Motor neuron (in vitro differentiated cells): ENCODE results near the gene EFCAB6. TPM values are rescaled to one million over a fixed set of nuclear protein-coding genes. Genes with fewer than 3 reads are reported as not detected.
A peak's percentile ranks its signal among the peaks of the same experiment; 100 is the strongest.

Experiments
- ATAC-seq, 8 experiments: fragments of 200-7000 bp; cut with Tn5 transposase; replicated peaks in 6 of 8; 2 replicates each; pipeline ENCODE4 v1.8.0; 2021; ENCODE audit warnings: mild to moderate bottlenecking in 8 of 8, moderate library complexity in 8 of 8
- H3K27ac ChIP-seq, 2 donors: fragments of 250-450 bp; sonication (Bioruptor Pico); 2 replicates each; pipeline ENCODE4 v1.9.0; 2021; ENCODE audit warnings: antibody characterized with exemption in 2 of 2, mild to moderate bottlenecking in 2 of 2, moderate library complexity in 1 of 2
- H3K4me1 ChIP-seq, 2 donors: fragments of 250-450 bp; sonication (Bioruptor Pico); replicated peaks in 1 of 2; 2 replicates each; pipeline ENCODE4 v1.6.1; 2021; ENCODE audit warnings: antibody characterized with exemption in 2 of 2, mild to moderate bottlenecking in 2 of 2, moderate library complexity in 1 of 2
- H3K4me3 ChIP-seq, 5 donors: fragments of 250-450 bp; sonication (Bioruptor Pico); 2 replicates each; pipeline ENCODE4 v1.9.0; 2021; ENCODE audit warnings: antibody characterized with exemption in 5 of 5, mild to moderate bottlenecking in 5 of 5, moderate library complexity in 4 of 5
- WGBS, 10 experiments: fragments of 450-650 bp; shearing (Covaris generic); methylation state at CpG; one replicate each; pipeline ENCODE4 v1.0.0; 2022; 5-methylcytosine and 5-hydroxymethylcytosine counted together
- in situ Hi-C, 9 experiments: fragments of 400-800 bp; cut with MboI; loops; one replicate each; pipeline ENCODE4 v1.15.0; 2021; ENCODE audit warnings: low sequenced_read_pairs in 9 of 9, low pct_unique_long_range_greater_than_20kb in 2 of 9; ENCODE audit not compliant: unreplicated experiment in 9 of 9
- total RNA-seq, 8 experiments: library from RNA; unstranded; fragments of 300-600 nt; gene quantifications; 2 replicates each; pipeline versions ENCODE4 v1.2.3 to v1.2.4, GENCODE V29; 2022

The EFCAB6 gene
- total RNA-seq, 8 experiments from 2014 or later = 1.0 to 9.2 (median 2.5) TPM

DNA sequence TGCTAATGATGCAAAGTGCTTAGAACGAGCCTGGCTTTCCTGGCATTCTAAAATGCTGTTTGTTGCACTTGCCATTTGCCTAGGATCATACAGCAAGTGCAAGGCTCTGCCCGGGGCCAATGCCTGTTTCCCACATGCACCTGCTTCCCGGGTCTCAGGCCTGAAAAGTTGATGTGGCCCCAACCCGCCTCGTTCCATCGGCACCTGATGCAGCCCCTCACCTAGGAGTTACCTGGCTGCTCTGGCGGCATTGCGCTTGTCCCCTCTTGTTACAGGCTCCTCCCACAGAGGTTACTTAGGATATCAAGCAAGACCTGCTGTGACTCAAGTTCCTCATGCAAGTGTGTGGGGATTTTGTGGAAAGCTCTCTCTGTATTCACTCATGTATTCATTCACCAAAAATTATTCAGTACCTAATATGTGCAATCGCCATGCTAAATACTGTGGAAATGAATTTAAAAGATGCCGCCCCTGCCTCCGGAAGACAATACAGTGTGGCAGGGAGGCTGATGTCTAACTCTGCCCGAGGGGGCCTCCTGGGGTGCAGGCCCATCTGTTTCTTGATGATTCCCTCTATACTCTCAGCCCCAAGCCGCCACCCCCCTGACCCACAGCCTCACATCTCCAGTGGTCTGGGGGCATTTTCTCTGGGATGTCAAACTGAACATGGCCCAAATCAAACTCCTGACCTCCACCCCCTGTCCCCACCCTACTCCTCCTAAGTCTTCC, 184.5 kb downstream of the EFCAB6 start:
- no peak overlapping the region for H3K4me3 ChIP-seq
- ATAC-seq = peak in 3 of 8 experiments; percentile 90 to 94 (median 91)
- no peak overlapping the region for H3K27ac ChIP-seq
- no peaks in the 10 kb centered on the region for H3K4me1 ChIP-seq
- 48 to 92% (median 83%) methylated on average over 1 to 10 of the region's 13 CpGs; no CpG with 5 or more reads in 3 of the 10 experiments for WGBS, 10 experiments
- in situ Hi-C loops = no loop called here

- no peak for ATAC-seq
- in situ Hi-C loops = no loop called here
- no peak overlapping the region for H3K4me3 ChIP-seq
- H3K27ac ChIP-seq = no peak overlapping the region
- 40 to 100% (median 80%) methylated on average over 1 to 8 of the region's 10 CpGs; no CpG with 5 or more reads in 3 of the 10 experiments for WGBS, 10 experiments
- H3K4me1 ChIP-seq = no peaks in the 10 kb centered on the region
These were observed 186.9 kb downstream of the EFCAB6 start for GRCh38 chr22:43625242-43625641.

- in situ Hi-C loops = no loop called here
- no peaks in the 10 kb centered on the region for H3K4me1 ChIP-seq
- ATAC-seq = no peak
- H3K4me3 ChIP-seq = no peak overlapping the region
- 17 to 100% (median 74%) methylated on average over 1 to 7 of the region's 15 CpGs; no CpG with 5 or more reads in 1 of the 10 experiments for WGBS, 10 experiments
- no peak overlapping the region for H3K27ac ChIP-seq
These were observed 187.7 kb downstream of the EFCAB6 start for GRCh38 chr22:43624144-43624998.

DNA sequence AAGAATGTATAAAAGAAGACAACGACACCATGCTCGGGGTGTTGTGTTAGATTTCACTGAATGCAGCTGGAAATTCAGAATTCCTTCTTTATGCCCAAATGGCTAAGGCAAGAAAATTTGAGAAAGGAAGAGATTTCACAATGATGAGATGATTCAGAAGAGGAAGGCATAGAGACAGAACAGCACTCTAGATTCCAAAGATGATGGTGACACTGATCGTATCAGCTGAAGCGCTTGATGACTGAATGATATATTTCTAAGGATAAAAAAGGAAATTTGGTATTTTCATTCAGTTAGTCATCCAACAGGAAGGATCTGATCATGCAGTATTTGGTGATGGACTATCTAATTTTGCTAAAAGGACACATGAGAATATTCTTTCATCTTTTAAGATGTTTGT, 189.2 kb downstream of the EFCAB6 start:
- Histone ChIP-seq H3K4me1 (no peaks in the 10 kb centered on the region), H3K27ac (no peak overlapping the region), H3K4me3 (no peak overlapping the region)
- in situ Hi-C loops = no loop called here
- 0 to 100% (median 91%) methylated on average over 1 to 4 of the region's 4 CpGs; no CpG with 5 or more reads in 2 of the 10 experiments for WGBS, 10 experiments
- no peak for ATAC-seq

- WGBS, 10 experiments = 37 to 100% (median 77%) methylated on average over 1 to 3 of the region's 3 CpGs
- in situ Hi-C loops = no loop called here
- H3K4me3 ChIP-seq = no peak overlapping the region
- no peaks in the 10 kb centered on the region for H3K4me1 ChIP-seq
- no peak overlapping the region for H3K27ac ChIP-seq
- ATAC-seq = no peak
These were observed 191.9 kb downstream of the EFCAB6 start for GRCh38 chr22:43620197-43620596.

DNA sequence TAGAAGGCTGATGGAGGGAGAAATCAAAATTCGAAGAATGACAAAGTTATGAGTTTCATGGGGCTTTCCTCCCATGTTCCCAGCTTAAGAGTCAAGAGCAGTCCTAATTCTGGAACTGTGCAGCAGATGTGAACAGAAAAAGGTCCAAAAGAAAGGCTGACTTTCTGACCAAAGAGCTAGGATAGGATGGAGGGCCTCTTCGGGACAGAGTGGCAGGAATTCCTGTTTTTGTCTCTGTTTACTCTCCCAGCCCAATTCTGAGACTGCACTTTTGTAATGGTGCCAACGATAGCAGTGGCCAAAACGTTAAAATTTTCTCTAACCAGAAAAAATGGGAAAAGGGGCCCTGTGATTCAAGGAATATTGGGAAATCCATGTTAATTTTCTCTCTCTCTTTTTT, 193.6 kb downstream of the EFCAB6 start:
- in situ Hi-C loops = no loop called here
- Histone ChIP-seq H3K27ac (no peak overlapping the region), H3K4me3 (no peak overlapping the region), H3K4me1 (no peaks in the 10 kb centered on the region)
- 0 to 100% (median 65%) methylated on average over 1 to 4 of the region's 4 CpGs; no CpG with 5 or more reads in 2 of the 10 experiments for WGBS, 10 experiments
- ATAC-seq = no peak

GRCh38 chr22:43616645-43617044, 195.5 kb downstream of the EFCAB6 start:
- ATAC-seq = no peak
- in situ Hi-C loops = no loop called here
- 33 to 100% (median 81%) methylated on average over 1 to 3 of the region's 3 CpGs; no CpG with 5 or more reads in 3 of the 10 experiments for WGBS, 10 experiments
- H3K4me3 ChIP-seq = no peak overlapping the region
- H3K4me1 ChIP-seq = no peaks in the 10 kb centered on the region
- H3K27ac ChIP-seq = no peak overlapping the region

DNA sequence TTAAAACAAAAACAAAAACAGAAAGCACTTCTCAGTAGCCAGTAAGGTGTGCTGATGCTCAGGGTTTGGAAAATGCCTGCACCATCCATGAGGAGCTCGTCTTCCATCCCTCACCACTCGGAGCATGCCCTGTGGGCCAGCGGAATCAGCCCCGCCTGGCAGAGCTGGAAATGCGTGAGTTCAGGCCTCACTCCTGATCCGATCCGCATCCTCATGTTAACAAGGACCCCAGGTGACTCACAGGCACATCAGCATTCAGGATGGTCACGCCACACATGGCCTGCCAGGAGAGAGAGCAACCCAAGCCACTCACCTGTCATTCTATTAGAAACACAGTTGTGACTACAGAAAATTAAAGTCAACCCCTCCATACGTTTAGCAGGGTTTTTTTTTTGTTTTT, 211.8 kb downstream of the EFCAB6 start:
- WGBS, 10 experiments = 45 to 93% (median 50%) methylated on average over 1 to 7 of the region's 9 CpGs; no CpG with 5 or more reads in 3 of the 10 experiments
- Histone ChIP-seq H3K27ac (no peak overlapping the region), H3K4me1 (no peaks in the 10 kb centered on the region), H3K4me3 (no peak overlapping the region)
- in situ Hi-C loops = no loop called here
- no peak for ATAC-seq

DNA sequence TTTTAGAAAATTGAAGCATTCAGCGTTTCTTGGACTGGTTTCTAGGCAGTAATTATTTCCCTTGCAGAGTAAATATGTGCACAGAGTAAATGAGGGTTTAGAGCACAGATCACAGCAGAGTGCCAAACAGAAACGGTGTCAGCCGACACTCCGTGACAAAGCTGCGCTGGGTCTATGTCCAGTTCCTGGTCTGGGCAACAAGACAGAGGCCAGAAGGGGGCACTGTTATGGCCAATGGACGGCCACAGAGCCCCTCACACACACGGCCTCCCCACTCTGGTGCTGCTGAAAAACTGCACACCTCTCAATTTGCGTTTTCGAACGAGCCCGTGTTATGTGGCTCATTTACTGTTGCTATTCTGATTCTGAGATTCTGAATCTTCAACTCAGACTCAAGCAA, 219.6 kb downstream of the EFCAB6 start:
- ATAC-seq = peak in 1 of 8 experiments; percentile 62
- in situ Hi-C loops = loop anchor here in 1 of 9 experiments (25.0 kb wide), 1 partner anchor 95 kb away; no protein-coding TSS in a partner anchor
- 37 to 77% (median 71%) methylated on average over 3 to 11 of the region's 11 CpGs; no CpG with 5 or more reads in 2 of the 10 experiments for WGBS, 10 experiments
- H3K27ac ChIP-seq = no peak overlapping the region
- no peak overlapping the region for H3K4me3 ChIP-seq
- peaks cover 0 to 5% of the 10 kb centered on the region in 2 donors for H3K4me1 ChIP-seq

DNA sequence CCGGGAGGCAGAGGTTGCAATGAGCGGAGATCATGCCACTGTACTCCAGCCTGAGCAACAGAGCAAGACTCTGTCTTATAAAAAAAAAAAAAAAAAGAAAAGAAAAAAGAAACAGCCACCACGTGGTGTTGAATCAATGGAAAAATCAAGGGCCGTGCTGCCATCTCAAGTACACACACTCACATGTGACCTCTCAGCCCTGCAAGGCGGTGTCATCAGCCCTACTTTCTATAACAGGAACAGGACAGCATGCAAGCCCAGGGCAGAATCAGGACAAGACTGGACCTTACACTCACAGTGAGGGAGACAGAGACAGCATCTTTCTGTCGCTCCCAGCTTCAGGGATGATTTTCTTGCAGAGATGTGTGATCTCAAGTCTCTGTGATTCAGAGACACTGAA, 220.7 kb downstream of the EFCAB6 start:
- in situ Hi-C loops = loop anchor here in 1 of 9 experiments (25.0 kb wide), 1 partner anchor 96 kb away; no protein-coding TSS in a partner anchor
- Histone ChIP-seq H3K27ac (no peak overlapping the region), H3K4me3 (no peak overlapping the region), H3K4me1 (peaks cover 0 to 5% of the 10 kb centered on the region in 2 donors)
- 56 to 85% (median 72%) methylated on average over 1 to 6 of the region's 6 CpGs; no CpG with 5 or more reads in 3 of the 10 experiments for WGBS, 10 experiments
- ATAC-seq = peak in 6 of 8 experiments; percentile 43 to 100 (median 98)

- H3K4me3 ChIP-seq = no peak overlapping the region
- in situ Hi-C loops = loop anchor here in 1 of 9 experiments (25.0 kb wide), 1 partner anchor 100 kb away; no protein-coding TSS in a partner anchor
- H3K4me1 ChIP-seq = peaks cover 0 to 5% of the 10 kb centered on the region in 2 donors
- H3K27ac ChIP-seq = no peak overlapping the region
- ATAC-seq = peak in 2 of 8 experiments; percentile 35 to 59
- WGBS, 10 experiments = 0% methylated on average over 1 of the region's 1 CpG; no CpG with 5 or more reads in 4 of the 10 experiments
These were observed 224.5 kb downstream of the EFCAB6 start for GRCh38 chr22:43587574-43587973.

DNA sequence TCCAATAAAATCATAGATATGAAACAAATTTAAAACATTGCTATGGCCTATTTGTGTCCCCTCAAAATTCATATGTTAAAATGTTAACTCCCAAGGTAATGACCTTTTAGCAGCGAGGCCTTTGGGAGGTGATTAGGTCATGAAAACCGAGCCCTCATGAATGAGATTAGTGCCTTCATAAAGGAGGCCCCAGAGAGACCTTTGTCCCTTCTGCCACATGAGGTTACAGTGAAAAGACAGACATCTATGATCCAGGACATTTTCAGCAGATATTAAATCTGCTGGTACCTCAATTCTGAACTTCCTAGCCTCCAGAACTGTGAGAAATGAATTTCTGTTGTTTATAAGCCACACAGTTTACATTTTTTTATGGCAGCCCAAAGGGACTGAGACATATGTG, 228.6 kb downstream of the EFCAB6 start:
- in situ Hi-C loops = loop anchor here in 1 of 9 experiments (25.0 kb wide), 1 partner anchor 104 kb away; no protein-coding TSS in a partner anchor
- no peaks in the 10 kb centered on the region for H3K4me1 ChIP-seq
- no peak overlapping the region for H3K27ac ChIP-seq
- ATAC-seq = no peak
- H3K4me3 ChIP-seq = no peak overlapping the region
- WGBS, 10 experiments = 0 to 80% (median 55%) methylated on average over 1 to 2 of the region's 2 CpGs; no CpG with 5 or more reads in 2 of the 10 experiments

DNA sequence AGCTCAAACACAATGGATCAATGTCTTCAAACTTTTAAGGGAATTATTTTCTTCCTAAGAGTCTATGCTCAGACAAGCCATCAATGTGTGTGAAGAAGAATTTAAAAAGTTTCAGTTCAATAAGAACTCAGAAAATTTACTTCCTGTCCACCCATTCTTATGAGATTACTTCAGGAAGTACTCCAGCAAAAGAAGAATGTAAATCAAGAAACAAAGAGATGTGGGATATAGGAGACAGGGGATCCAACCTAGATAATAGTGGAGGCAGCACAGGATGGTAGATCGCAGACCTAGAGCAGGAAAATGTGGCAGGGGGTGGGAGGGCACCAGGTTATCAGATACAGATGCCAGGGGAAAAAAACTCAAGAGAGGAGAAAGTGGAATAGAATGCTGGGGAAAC, 229.7 kb downstream of the EFCAB6 start:
- Histone ChIP-seq H3K4me3 (no peak overlapping the region), H3K27ac (no peak overlapping the region), H3K4me1 (no peaks in the 10 kb centered on the region)
- no peak for ATAC-seq
- 0 to 80% (median 33%) methylated on average over 1 of the region's 1 CpG; no CpG with 5 or more reads in 5 of the 10 experiments for WGBS, 10 experiments
- in situ Hi-C loops = loop anchor here in 1 of 9 experiments (25.0 kb wide), 1 partner anchor 105 kb away; no protein-coding TSS in a partner anchor
